ENCODE results near the gene UBAP1L. TPM values are rescaled to one million over a fixed set of nuclear protein-coding genes. Genes with fewer than 3 reads are reported as not detected.

Gene UBAP1L
- total and polyA plus RNA-seq, 2 experiments from 2014 or later = 0.43 to 0.89 TPM

DNA sequence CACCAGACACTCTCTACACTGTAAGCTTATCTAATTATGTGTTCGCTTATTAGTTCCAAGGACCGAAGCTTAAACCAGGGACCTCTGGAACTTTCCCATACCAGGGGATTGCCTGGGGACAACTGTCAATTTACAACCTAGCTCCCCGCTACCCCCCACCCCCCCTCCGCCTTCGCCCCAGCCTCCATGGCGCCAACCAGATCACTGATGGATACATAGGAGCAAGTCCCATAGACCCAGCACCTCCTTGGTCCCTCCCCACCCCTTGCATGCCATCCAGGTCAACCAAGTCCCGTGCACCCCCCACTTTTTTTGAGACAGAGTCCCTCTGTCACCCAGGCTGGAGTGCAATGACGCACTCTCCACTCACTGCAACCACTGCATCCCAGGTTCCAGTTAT, 19.5 kb upstream of the UBAP1L start:
- Histone ChIP-seq H3F3A (ENCODE audit: insufficient read depth) (no peaks in the 10 kb centered on the region), H3K9me2 (ENCODE audit: insufficient read depth) (no peaks in the 10 kb centered on the region), H3K9ac (peak overlapping the region; percentile 91; the same call in 1 of the 2 replicates), H3K79me2 (ENCODE audit: insufficient read depth) (peaks cover 34% of the 10 kb centered on the region), H3K4me3 (peak overlapping the region; percentile 89), H3K36me3 (ENCODE audit: low read depth) (peaks cover 2% of the 10 kb centered on the region; the same call in 1 of the 2 replicates), H2AFZ (no peak overlapping the region), H4K20me1 (ENCODE audit: insufficient read depth) (no peaks in the 10 kb centered on the region), H3K9me3 (ENCODE audit: low read depth) (no peaks in the 10 kb centered on the region), H3K27me3 (replicated peaks; ENCODE audit: insufficient read depth) (no peaks in the 10 kb centered on the region), H3K4me2 (ENCODE audit: unreplicated experiment) (no peak overlapping the region), H3K4me1 (ENCODE audit: insufficient read depth) (peaks cover 8% of the 10 kb centered on the region), H3K27ac (no peak overlapping the region)
- no peak for DNase-seq
- in situ Hi-C loops (cut with MboI) = no loop called here
- 83 to 95% methylated on average over 5 to 8 of the region's 8 CpGs for WGBS, 2 experiments (ENCODE audit: low coverage in 1 of 2, low lambda C conversion rate in 2 of 2, missing lambda C conversion rate in 2 of 2)
- no peak for TF ChIP-seq EZH2 (IDR thresholded peaks at IDR 0.05; ENCODE audit: insufficient read depth, poor library complexity, severe bottlenecking)
- TF ChIP-seq EZH2phosphoT487 (IDR thresholded peaks at IDR 0.05; ENCODE audit: insufficient read depth, low read depth) = no peak

DNA sequence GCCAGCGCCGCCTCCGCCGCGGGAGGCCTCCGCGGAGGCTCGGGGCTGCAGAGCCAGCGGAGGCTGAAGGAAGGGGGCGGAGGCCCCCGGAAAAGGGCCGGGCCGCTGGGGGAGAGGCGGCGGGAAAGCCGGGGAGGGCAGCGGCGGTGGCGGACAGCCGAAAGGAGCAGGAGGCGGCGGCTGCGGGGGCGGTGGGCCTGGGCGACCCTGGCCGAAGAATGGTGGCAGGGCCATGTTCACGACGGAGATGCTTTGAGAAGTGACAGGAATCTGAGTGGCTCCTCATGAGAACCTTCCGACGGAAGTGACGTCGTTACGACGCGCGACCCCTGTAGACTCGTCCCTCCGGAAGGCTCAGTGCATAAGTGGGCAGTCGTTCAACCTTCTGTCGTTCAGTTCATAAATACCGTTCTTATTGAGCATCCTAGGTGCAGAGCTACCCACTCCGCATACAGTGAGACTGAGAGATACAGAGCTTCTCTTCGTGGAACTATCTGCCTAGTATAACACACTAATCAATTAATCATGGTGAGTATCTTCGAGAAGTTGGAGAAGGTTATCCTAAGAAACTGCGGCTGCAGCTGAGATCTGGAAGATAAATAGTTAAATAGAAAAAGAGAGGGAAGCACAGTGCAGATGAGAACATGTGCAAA, 18.7 kb upstream of the UBAP1L start, which contains the start of gene PDCD7:
TSS of gene PDCD7 (minus strand) at position 261 of the 653 bp plus-strand sequence. CDS start at position 234, 27 bp downstream.
- in situ Hi-C loops (cut with MboI) = no loop called here
- Histone ChIP-seq H3K4me3 (peak within 1 kb of the TSS; percentile 89), H3K27ac (peak within 1 kb of the TSS; percentile 61), H3K4me2 (ENCODE audit: unreplicated experiment) (peak within 1 kb of the TSS; percentile 99), H3K36me3 (ENCODE audit: low read depth) (peaks cover 10% of the 10 kb centered on the region; the same call in 1 of the 2 replicates), H3F3A (ENCODE audit: insufficient read depth) (no peaks in the 10 kb centered on the region), H3K79me2 (ENCODE audit: insufficient read depth) (peaks cover 42% of the 10 kb centered on the region), H3K9ac (peak within 1 kb of the TSS; percentile 91), H3K9me2 (ENCODE audit: insufficient read depth) (no peaks in the 10 kb centered on the region), H3K27me3 (replicated peaks; ENCODE audit: insufficient read depth) (no peaks in the 10 kb centered on the region), H2AFZ (peak within 1 kb of the TSS; percentile 99), H4K20me1 (ENCODE audit: insufficient read depth) (no peaks in the 10 kb centered on the region), H3K9me3 (ENCODE audit: low read depth) (no peaks in the 10 kb centered on the region), H3K4me1 (ENCODE audit: insufficient read depth) (peaks cover 8% of the 10 kb centered on the region)
- TF ChIP-seq EZH2phosphoT487 (IDR thresholded peaks at IDR 0.05; ENCODE audit: insufficient read depth, low read depth) (no peak), EZH2 (IDR thresholded peaks at IDR 0.05; ENCODE audit: insufficient read depth, poor library complexity, severe bottlenecking) (no peak)
- 2 to 4% methylated on average over 15 to 45 of the region's 45 CpGs for WGBS, 2 experiments (ENCODE audit: low coverage in 1 of 2, low lambda C conversion rate in 2 of 2, missing lambda C conversion rate in 2 of 2)
- DNase-seq = peak; percentile 96

DNA sequence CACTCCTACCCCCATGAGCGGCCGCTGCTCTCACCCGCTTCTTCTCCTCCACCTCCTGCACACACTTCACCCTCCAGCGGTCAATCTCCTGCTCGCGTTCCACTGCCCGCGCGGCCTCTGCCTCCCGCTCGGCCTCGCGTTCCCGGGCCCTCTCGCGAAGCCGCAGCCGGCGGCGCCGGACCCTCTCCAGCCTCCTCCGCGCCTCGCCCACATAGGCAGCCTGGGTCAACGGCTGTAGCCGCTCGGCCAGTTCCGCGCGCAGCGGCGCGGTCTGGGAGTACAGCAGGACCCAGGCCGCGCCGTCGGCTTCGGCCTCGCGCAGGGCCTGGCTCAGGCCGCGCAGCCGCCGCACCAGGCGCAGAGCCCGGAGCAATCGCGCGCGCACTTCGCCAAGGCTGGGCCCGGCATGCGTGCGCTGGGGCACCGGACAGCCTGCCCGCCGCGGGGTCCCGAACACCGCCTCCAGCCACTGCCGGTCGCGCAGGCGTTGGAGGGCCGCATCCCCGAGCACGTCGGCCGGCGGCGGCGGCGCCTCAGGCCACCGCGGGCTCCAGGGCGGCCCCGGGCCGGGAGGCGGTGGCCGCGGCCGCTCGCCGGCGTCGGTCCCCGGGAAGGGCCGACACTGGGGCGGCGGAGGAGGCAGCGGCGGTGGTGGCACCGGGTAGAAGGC, 18.0 kb upstream of the UBAP1L start:
- Histone ChIP-seq H3K4me2 (ENCODE audit: unreplicated experiment) (peak overlapping the region; percentile 97), H3K9ac (peak overlapping the region; percentile 91), H3K27me3 (replicated peaks; ENCODE audit: insufficient read depth) (no peaks in the 10 kb centered on the region), H3K9me3 (ENCODE audit: low read depth) (no peaks in the 10 kb centered on the region), H3K27ac (peak overlapping the region; percentile 61), H4K20me1 (ENCODE audit: insufficient read depth) (no peaks in the 10 kb centered on the region), H3K4me3 (peak overlapping the region; percentile 89), H3K4me1 (ENCODE audit: insufficient read depth) (peaks cover 8% of the 10 kb centered on the region), H2AFZ (peak overlapping the region; percentile 56), H3K9me2 (ENCODE audit: insufficient read depth) (no peaks in the 10 kb centered on the region), H3F3A (ENCODE audit: insufficient read depth) (no peaks in the 10 kb centered on the region), H3K79me2 (ENCODE audit: insufficient read depth) (peaks cover 49% of the 10 kb centered on the region), H3K36me3 (ENCODE audit: low read depth) (peaks cover 16% of the 10 kb centered on the region)
- peak; percentile 83 for DNase-seq
- in situ Hi-C loops (cut with MboI) = no loop called here
- TF ChIP-seq EZH2phosphoT487 (IDR thresholded peaks at IDR 0.05; ENCODE audit: insufficient read depth, low read depth) = no peak
- TF ChIP-seq EZH2 (IDR thresholded peaks at IDR 0.05; ENCODE audit: insufficient read depth, poor library complexity, severe bottlenecking) = no peak
- WGBS, 2 experiments (ENCODE audit: low coverage in 1 of 2, low lambda C conversion rate in 2 of 2, missing lambda C conversion rate in 2 of 2) = 0 to 1% methylated on average over 77 to 87 of the region's 93 CpGs

GRCh38 chr15:65130941-65131340, 15.9 kb upstream of the UBAP1L start:
- peaks cover 70% of the 10 kb centered on the region for H3K79me2 ChIP-seq (ENCODE audit: insufficient read depth)
- no peaks in the 10 kb centered on the region for H3K9me3 ChIP-seq (ENCODE audit: low read depth)
- no peaks in the 10 kb centered on the region for H3K27me3 ChIP-seq (replicated peaks; ENCODE audit: insufficient read depth)
- no peak overlapping the region for H3K4me3 ChIP-seq
- H3K27ac ChIP-seq = no peak overlapping the region
- no peak overlapping the region for H3K9ac ChIP-seq
- no peaks in the 10 kb centered on the region for H3F3A ChIP-seq (ENCODE audit: insufficient read depth)
- H4K20me1 ChIP-seq (ENCODE audit: insufficient read depth) = no peaks in the 10 kb centered on the region
- H3K4me2 ChIP-seq (ENCODE audit: unreplicated experiment) = no peak overlapping the region
- 81 to 84% methylated on average over 5 of the region's 5 CpGs for WGBS, 2 experiments (ENCODE audit: low coverage in 1 of 2, low lambda C conversion rate in 2 of 2, missing lambda C conversion rate in 2 of 2)
- no peak overlapping the region for H2AFZ ChIP-seq
- DNase-seq = no peak
- no peak for TF ChIP-seq EZH2 (IDR thresholded peaks at IDR 0.05; ENCODE audit: insufficient read depth, poor library complexity, severe bottlenecking)
- H3K4me1 ChIP-seq (ENCODE audit: insufficient read depth) = peaks cover 8% of the 10 kb centered on the region
- H3K9me2 ChIP-seq (ENCODE audit: insufficient read depth) = no peaks in the 10 kb centered on the region
- H3K36me3 ChIP-seq (ENCODE audit: low read depth) = peaks cover 26% of the 10 kb centered on the region
- in situ Hi-C loops (cut with MboI) = no loop called here
